Loucy (cell line): ENCODE measurements around the gene XIRP2.

Experiments
- EZH2phosphoT487 ChIP-seq: fragments of 200-600 bp; IDR thresholded peaks from 2 replicates; pipeline ENCODE4 v1.6.1; 2018; ENCODE audit warnings: antibody characterized with exemption, mild to moderate bottlenecking, moderate library complexity, borderline replicate concordance
- TF ChIP-seq, protein P1 (sequence below): fragments of 200-600 bp; sonication (generic); conservative IDR thresholded peaks from 2 replicates; pipeline ENCODE4 v1.5.1; 2014; ENCODE audit warnings: mild to moderate bottlenecking, antibody characterized with exemption, low read length

DNA sequence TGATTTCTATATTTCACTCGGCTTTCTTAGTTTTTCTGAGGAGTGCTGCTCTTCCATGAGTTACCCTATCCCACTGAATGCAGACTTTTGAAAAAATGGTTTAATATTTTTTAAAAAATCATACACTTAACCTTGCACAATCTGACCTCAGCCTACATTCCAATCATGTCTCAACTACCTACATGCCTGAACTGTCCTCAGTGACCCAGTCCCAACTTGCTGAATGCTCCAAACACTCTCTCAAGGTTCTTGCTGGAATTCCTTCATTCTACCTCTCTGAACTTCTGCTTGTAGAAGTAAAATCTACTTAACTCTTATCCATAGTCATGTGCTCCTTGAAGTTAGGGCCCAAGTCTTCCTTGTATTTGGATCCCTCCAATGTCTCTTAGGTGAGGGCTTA, 181.6 kb downstream of the XIRP2 start:
- TF ChIP-seq, protein P1, sequence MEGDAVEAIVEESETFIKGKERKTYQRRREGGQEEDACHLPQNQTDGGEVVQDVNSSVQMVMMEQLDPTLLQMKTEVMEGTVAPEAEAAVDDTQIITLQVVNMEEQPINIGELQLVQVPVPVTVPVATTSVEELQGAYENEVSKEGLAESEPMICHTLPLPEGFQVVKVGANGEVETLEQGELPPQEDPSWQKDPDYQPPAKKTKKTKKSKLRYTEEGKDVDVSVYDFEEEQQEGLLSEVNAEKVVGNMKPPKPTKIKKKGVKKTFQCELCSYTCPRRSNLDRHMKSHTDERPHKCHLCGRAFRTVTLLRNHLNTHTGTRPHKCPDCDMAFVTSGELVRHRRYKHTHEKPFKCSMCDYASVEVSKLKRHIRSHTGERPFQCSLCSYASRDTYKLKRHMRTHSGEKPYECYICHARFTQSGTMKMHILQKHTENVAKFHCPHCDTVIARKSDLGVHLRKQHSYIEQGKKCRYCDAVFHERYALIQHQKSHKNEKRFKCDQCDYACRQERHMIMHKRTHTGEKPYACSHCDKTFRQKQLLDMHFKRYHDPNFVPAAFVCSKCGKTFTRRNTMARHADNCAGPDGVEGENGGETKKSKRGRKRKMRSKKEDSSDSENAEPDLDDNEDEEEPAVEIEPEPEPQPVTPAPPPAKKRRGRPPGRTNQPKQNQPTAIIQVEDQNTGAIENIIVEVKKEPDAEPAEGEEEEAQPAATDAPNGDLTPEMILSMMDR: no peak
- no peak for TF ChIP-seq EZH2phosphoT487
